Omental fat pad (tissue), 4 donors: ENCODE measurements around the gene PIN1. TPM values are rescaled to one million over a fixed set of nuclear protein-coding genes. Genes with fewer than 3 reads are reported as not detected.

ENCODE experiments used
- ATAC-seq: fragments of 150-250 bp; one replicate; pipeline ENCODE4 v1.9.1; 2016; ENCODE audit warnings: mild to moderate bottlenecking, moderate library complexity; ENCODE audit not compliant: low FRiP score
- DNase-seq: peaks from one replicate; pipeline ENCODE4 v3.0.0-alpha.2; 2019; ENCODE audit warnings: low spot score
- total RNA-seq, 4 donors: library from RNA; depleted of rRNA; stranded (reverse); fragments of >200 nt; gene quantifications; one replicate each; pipeline ENCODE4 v1.1.0, GENCODE V29; 2016
- TF ChIP-seq, protein P1 (sequence below), 3 donors: fragments of 450-650 bp; IDR thresholded peaks; one replicate each; pipeline ENCODE4 v1.5.1; 2016 to 2017; ENCODE audit warnings: antibody characterized with exemption in 3 of 3, mild to moderate bottlenecking in 3 of 3, moderate library complexity in 2 of 3

Gene PIN1
- total RNA-seq, 4 donors from 2014 or later = 59.3 to 97.7 (median 77.0) TPM

DNA sequence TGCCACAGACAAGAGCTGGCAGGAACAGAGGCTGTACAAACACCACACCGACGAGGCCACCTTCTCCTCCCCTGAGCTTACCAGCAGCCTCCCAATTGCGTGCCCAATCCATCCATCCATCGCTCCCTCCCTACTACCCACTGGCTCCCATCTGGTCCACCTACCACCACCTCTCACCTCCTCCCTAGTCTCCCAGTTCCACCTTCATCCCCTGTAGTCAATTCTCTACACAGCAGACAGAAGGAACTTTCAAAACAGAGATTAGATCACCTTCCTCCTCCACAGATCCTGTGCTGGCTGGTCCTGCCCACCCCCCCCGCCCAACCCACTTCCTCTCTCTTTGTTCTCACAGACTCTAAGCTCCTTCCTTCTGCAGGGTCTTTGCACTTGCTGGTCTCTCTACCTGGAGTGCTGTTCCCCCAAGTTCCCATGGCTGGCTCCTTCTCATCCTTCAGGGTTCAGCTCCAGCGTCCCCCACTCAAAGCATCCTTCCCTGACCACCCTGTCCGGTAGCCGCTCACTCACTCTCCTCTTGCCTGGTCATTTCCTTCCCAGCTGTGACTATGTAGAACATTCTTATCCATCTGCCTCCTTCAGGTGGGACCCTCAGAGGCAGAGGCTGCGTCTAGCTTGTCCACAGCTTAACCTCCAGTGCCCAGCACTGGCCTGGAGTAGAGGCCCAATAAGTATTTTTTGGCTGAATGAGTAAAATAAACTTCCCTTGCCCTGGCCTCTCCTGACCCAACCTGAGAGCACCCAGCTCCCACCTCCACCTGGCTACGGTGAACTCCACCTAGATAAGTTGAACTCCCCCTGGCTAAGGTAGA, 23.0 kb downstream of the PIN1 start:
- ATAC-seq (no peak), DNase-seq (no peak)
- TF ChIP-seq, protein P1, sequence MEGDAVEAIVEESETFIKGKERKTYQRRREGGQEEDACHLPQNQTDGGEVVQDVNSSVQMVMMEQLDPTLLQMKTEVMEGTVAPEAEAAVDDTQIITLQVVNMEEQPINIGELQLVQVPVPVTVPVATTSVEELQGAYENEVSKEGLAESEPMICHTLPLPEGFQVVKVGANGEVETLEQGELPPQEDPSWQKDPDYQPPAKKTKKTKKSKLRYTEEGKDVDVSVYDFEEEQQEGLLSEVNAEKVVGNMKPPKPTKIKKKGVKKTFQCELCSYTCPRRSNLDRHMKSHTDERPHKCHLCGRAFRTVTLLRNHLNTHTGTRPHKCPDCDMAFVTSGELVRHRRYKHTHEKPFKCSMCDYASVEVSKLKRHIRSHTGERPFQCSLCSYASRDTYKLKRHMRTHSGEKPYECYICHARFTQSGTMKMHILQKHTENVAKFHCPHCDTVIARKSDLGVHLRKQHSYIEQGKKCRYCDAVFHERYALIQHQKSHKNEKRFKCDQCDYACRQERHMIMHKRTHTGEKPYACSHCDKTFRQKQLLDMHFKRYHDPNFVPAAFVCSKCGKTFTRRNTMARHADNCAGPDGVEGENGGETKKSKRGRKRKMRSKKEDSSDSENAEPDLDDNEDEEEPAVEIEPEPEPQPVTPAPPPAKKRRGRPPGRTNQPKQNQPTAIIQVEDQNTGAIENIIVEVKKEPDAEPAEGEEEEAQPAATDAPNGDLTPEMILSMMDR (IDR thresholded peaks at IDR 0.05) = no peak

- ATAC-seq = no peak
- TF ChIP-seq, protein P1 (IDR thresholded peaks at IDR 0.05) = no peak
- DNase-seq = no peak
Measured at GRCh38 chr19:9858766-9859165, 23.6 kb downstream of the PIN1 start.

- TF ChIP-seq, protein P1 (IDR thresholded peaks at IDR 0.05) = no peak
- DNase-seq (no peak), ATAC-seq (no peak)
Measured at GRCh38 chr19:9860407-9860806, 25.3 kb downstream of the PIN1 start.

GRCh38 chr19:9861503-9861902, 26.4 kb downstream of the PIN1 start:
- TF ChIP-seq, protein P1 (IDR thresholded peaks at IDR 0.05) = no peak
- no peak for ATAC-seq
- DNase-seq = no peak

DNA sequence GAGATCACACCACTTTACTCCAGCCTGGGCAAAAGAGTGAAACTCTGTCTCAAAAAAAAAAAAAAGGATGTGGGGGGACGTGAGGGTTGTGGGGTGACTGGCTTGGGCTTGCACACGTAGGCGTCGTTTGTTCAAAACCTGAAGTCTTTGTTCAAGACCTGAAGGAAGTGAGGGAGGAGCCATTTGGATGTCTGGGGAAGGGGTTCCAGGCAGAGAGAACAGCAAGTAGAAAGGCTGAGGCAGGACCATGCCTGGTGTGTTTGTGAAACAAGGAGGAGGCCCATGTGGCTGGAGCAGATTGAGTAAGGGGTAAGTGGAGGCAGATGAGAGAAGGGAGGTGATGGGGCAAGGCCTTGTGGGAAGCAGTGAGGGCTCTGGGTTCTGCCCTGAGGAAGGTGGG, 27.8 kb downstream of the PIN1 start:
- ATAC-seq = no peak
- TF ChIP-seq, protein P1 (IDR thresholded peaks at IDR 0.05) = no peak
- no peak for DNase-seq

DNA sequence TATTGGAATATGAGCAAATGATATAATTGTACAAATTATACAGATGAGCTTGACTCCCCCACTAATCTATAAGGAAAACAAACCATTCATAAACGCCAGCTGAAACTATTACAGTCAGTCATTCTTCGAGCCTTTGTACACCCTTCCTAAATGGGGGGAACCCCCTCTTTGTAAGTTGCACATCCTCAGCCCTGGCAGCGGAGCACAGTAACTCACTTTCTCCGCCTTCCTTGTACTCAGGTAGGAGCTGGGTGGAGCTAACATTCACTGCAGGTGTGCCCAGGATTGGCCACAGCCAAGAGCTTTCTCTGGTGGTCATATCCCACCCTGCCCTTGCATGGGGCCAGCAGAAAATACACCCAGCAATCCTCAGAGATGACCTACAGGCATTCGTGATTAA, 28.6 kb downstream of the PIN1 start:
- TF ChIP-seq, protein P1 (IDR thresholded peaks at IDR 0.05) = no peak
- DNase-seq = no peak
- ATAC-seq = no peak
